ENCODE results near the gene C5AR2.
"Not testable (repeated sequence)": the region's sequence is repeated elsewhere in the genome, so short reads cannot be mapped to it uniquely, and the experiment has no call there.

The C5AR2 gene

DNA sequence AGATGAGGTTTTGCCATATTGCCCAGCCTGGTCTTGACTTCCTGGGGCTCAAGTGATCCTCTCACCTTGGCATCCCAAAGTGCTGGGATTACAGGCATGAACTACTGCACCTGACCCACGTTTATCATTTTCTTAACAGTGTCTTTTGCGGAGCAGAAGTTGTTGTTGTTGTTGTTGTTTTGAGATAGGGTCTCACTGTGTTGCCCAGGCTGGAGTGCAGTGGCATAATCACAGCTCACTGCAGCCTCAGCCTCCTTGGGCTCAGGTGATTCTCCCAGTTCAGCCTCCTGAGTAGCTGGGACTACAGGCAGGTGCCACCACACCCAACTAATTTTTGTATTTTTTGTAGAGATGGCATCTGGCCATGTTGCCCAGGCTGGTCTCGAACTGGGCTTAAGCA, 55.6 kb downstream of the C5AR2 start:
- DNase-seq (ENCODE audit: low spot score): not testable (repeated sequence)

DNA sequence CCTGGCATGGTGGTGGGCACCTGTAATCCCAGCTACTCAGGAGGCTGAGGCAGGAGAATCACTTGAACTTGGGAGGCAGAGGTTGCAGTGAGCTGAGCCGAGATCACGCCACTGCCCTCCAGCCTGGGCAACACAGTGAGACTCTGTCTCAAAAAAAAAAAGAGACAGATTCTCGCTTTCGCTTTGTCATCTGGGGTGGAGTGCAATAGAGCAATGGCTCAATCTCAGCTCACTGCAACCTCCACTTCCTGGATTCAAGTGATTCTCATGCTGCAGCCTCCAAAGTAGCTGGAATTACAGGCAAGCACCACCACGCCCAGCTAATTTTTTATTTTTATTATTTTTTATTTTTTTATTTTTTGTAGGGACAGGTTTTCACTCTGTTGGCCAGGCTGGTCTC, 56.7 kb downstream of the C5AR2 start:
- DNase-seq (ENCODE audit: low spot score): not testable (repeated sequence)

DNA sequence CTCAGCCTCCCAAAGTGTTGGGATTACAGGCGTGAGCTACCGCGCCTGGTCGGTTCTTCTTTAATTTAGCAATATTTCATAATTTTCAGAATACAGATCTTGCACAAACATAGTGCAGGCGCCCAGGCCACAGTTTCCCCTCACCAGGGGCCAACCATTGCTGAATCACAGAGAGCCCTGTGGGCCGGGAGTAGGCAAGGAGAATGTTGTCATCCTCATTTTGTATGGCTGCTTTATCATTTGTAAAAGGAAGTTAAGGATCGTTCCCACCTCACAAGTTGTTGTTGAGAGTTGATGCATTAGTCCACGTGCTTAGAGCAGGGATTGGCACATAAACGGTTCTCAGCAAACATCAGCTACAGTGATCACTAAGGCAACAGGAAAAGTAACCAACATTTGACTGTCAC, 57.2 kb downstream of the C5AR2 start:
- DNase-seq (ENCODE audit: low spot score): no peak

DNA sequence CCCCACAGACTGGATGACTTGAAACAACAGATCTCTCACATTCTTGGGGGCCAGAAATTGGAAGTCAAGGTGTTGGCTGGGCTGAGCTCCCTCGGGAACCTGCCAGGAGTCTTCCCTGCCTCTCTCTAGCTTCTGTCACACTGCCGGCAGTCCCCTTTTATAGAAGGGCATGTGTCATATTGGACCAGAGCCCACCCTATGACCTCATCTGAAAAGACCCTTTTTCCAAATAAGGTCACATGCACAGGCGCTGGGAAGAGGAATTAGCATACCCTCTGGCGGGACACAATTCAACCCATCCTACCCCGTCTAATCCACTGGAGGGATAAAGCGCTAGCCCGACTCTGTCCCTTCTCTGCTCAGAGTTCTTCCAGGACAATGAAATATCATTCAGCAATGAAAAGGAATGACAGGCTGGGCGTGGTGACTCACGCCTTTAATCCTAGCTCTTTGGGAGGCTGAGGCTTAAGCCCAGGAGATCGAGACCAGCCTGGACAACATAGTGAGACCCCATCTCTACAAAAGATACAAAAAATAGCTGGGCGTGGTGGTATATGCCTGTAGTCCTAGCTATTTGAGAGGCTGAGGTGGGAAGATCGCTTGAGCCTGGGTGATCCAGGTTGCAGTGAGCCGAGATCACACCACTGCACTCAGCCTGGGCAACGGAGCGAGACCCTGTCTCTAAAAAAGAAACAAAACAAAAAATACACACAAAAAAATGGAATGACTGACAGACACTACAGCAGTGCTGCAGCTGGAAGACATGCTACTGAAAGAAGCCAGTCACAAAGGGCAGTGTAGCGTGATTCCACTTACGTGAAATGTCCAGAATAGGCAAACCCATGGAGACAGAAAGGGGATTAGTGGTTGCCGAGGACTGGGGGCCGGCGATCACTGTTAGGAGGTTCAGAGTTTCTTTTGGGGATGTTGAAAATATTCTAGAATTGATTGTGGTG, 58.8 kb downstream of the C5AR2 start:
- DNase-seq (ENCODE audit: low spot score): no peak

DNA sequence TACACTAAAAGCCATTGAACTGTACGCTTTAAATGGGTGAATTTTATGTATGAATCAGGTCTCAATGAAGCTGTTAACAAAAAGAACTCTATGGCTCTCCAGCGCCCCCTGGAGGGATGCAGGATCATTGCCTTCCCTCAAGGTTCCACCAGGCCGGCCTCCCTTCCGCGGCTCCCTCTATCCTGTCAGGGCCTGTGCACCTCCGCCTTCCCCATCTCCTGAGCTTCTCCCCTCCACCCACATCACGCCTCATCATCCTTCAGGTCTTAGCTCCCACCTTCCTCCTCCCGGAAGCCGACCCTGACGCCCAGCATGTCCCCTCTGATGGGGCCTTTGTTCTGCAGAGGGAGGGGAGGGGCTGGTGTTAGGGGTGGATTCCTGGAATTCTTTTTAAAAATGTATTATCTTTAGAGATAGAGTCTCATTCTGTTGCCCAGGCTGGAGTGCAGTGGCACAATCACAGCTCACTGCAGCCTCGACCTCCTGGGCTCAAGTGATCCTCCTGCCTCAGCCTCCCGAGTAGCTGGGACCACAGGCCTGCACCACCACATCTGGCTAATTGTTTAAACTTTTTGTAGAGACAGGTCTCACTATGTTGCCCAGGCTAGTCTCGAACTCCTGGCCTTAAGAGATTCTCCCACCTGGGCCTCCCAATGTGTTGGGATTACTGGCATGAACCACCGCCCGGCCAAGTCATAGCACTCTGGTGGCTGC, 59.7 kb downstream of the C5AR2 start:
- DNase-seq (ENCODE audit: low spot score): peak; percentile 88
